NCI-H345 treated with DMSO at 0.1 percent for 48 hours (cell line): ENCODE data around the gene GRIN3A.
"Not testable (repeated sequence)": the region's sequence is repeated elsewhere in the genome, so short reads cannot be mapped to it uniquely, and the experiment has no call there.

Experiments
- DNase-seq: peaks from one replicate; lab custom pipeline; 2025; ENCODE audit not compliant: unreplicated experiment; lab: John Stamatoyannopoulos, UW

GRIN3A gene

DNA sequence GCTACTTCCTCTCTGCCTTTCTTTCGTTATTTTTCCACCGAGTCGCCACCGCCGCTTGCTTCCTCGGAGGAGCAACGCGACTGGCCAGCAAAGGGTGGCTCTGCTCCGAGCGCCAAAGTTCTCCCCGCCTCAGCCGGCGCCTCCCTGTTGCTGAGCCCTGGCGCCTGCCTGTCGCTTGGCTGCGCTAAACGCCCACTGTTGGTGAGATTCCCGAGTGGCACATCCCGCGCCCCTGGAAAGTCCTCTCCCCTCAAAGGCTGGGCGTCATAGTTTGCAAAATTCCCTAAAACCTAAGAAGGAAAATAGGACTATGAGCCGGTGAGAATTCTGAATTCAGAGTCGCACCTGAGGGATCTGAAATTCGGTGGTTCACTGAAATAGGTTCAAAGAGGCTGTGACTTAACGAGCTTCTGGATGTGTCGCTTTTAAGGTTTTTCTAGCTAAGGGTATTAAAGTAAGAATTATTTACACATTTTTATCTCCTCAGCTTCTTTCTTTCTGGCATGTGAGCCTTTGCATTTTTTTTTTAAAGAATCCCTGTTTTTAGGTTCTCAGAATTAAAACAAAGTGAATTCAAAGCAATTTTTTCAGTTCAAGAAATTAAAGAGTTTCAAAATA lies at the start of gene GRIN3A:
Gene GRIN3A (minus strand): TSS at position 82 of the 618 bp plus-strand sequence. CDS start 668 bp downstream, outside the sequence.
- DNase-seq, result peak; percentile 54

DNA sequence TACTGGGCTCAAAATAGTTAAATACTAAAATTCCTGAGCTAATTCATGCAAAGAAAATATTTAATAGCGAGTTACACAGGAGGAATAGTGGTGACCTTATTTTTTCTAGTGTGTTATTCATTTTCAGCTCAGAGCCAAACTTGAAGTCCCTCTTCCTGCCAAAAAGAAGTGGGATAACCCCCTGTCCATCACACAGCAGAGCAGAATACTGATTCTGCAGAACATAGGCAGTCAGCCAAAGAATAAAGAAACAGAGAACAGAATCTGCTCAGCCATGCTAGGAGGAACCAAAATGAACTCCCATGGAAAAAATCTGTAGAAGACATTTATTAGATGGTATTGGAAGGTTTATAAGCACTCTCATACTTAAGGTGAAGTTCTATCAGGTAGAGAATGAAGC lies 49.4 kb upstream of the GRIN3A start:
- no peak for DNase-seq

DNA sequence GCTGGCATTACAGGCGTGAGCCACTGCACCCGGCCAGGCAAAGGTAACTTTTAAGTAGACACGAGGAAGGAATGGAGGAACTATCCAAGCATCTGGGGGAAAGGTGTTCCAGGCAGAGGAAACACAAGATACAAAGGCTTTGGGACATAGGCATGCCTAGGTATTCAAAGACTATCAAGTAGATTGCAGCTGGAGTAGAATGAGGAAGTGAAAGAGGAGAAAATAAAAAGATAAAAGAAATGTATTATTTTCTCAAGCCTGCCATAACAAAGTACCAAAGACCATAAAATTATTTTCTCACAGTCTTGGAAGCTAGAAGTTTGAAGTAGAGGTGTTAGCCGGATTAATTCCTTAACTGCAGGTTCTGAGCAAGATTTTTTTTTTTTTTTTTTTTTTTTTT lies 39.9 kb upstream of the GRIN3A start:
- no peak for DNase-seq

DNA sequence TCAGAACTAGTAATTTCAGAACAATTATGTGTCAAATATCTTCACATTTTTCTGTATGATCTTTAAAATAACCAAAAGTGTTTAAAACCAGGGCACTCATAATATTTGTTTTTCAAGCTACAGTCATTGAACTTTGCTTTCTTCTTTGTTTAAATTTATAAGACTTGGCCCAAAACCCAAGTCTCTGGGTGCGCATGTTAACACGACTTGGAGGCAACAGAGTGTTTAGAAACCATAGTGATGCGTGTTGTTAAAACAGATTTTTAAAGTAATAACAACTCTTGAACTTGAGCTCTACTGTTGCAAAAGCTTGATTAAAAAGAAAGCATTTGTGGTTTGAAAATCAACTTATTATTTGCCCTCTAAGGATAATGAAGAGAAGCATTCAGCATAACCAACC lies 26.0 kb upstream of the GRIN3A start:
- no peak for DNase-seq

DNA sequence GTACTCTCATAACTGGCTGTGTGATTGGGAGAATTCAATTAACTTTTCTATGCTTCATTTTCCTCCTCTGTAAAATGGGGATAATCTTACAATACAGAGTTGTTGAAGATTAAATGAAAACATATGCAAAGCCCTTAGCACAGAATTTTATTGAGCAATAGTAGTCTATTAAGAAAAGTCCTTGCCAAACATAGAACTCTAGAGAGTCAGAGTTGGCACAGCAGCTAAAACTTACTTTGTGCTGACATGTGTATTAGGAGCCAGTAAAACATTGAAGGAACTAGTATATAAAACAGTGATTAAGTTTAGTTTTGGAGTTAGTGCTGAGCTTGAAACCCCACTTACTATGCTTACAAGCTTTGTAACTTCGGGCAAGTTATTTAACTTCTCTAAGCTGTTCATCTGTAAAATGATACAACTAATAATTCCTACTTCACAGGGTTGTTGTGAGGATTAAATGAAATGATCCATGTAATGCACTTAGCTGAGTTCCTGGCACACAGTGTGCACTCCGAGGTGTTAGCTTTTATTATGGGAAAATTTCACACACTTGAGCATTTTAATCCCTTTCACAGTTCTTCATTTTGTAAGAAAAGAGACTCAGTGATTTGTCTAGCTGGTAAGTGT lies 20.0 kb upstream of the GRIN3A start:
- DNase-seq, result no peak

DNA sequence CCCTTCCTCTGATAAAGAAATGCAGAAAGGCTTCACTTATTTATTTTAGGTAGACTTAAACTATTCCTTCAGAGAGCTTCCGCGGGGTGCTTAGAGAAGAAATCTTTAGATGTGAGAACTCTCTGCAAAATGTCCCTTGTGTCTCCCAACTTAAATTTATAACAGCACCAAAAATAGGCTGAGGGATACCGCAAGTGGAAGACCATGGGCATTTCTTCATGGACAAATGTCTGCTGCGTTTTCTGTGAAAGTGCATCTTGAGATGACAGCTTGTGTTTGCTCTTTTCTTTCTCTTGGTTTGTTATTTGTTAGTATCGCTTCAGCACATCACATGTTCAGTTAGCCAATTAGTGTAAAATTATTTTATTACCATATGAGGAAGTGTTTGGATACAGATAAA lies 15.3 kb upstream of the GRIN3A start:
- DNase-seq, result no peak

DNA sequence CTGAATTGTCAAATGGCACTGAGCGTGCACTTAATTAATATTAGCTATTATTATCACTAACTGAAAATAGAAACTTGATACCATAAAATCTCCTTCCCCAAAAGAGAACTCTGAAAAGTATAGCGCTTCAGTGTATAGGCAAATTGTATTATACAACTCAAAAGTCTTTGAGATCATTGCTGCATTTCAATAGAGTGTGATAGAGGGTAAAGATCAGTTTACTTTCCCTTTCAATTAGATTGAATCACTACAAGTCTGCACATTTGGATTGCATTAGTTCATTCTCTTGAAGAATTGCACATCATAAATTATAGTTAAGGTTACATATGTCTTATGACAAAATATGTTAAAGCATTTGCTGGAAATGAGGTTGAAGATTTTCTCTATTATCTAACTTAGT lies 13.4 kb upstream of the GRIN3A start:
- no peak for DNase-seq

DNA sequence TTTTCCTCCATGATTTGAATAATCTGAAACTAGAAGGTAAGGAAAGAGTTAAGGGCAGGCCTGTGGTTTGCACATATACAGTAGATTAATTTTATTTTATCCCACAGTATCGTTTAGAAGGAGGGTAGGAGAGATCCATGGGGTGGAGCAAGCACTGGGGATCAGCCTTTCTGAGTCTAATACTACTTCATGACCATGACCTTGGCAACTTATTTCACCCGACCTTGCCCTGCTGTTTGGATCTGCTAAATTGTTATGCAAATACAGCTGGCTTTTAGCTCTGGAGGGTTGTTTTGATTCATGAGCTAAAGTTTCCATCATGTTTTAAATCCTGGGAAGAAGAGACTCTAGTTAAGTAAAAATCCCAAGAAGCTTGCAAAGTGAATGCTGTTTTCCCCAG lies 864 bp upstream of the GRIN3A start:
- DNase-seq, result no peak

DNA sequence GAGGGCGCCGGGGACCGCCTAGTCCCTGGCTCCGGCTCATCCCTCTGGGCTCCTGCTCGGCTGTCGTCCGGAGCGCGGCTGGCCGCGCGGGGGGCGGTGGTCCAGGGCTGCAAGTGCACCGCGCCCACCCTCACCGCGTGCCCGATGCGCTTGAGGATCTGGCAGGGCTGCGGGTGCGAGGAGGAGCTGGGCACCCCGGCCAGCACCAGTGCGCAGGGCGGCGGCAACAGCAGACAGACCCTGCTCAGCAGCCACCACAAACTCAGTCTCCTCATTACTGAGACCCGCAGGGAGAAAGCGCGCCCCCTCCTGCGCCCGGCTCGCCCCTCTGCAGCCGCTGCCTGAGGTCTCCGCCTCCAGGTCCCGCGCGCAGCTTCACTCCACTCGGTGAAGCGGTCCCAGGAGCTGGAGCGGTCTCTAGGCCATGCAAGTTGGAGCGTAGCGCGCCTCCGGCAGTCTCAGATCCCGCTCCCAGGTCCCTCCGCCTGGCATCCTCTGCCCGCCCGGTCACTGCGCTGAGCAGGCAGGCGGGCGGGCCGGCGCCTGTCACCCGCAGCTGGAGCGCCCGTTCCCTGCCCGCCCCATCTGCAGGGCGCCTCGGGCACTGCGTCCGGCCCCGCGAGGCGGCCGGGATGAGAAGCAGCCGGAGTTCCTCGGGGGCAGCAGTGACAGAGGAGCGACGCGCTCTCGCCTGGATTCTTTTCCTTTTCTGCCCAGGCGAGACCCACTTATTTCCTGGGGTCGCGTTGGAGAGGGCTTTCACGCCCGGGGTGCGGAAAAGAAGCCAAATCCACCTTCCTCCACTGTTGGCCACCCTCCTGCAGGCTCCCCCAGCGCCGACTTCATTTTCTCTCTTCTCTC lies 512 bp downstream of the GRIN3A start:
- peak; percentile 36 for DNase-seq

DNA sequence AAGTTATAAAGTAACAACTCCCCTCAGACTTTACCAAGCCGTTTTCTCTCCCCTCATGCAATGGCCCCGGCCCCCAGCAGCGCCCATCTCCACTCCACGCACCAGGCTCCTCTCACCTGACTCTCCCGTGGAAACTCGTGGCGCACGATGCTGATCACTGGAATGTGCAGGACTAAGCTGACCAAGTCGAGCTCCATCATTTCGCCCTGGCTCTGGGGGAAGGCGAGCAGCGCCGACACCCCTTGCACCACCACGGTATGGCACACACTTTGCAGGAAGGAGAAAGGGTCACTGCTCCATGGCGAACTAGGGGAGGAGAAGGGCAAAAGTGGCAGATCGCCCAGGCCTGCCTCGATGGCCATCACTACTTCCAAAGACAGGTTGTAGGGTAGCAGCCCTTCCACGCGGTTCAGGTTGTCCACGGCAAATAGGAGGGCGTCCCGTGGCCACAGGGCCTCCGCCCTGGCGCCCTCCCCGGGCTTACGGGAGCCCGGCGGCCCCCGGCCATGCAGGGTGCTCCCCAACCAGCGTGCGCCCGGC lies 1.2 kb downstream of the GRIN3A start:
- DNase-seq, result no peak

DNA sequence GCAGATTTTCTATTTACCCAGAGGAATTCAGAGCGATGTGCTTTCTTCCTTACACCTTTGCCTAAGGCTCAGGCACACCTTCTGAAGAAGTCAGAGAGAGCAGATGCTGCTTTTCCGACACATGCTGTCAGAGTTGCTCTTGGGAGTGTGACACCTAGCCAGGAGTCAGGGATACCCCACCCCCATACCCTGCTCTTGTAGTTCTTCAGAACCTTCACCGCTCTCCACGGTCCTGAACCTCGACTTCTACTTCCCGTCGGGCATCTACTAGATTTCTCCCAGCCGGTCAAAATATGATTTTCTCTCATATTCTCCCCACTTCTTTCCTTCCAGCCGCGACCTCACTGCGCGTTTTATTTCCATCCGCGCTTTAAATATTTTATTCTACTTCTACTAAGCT lies 1.7 kb downstream of the GRIN3A start:
- DNase-seq, result no peak

DNA sequence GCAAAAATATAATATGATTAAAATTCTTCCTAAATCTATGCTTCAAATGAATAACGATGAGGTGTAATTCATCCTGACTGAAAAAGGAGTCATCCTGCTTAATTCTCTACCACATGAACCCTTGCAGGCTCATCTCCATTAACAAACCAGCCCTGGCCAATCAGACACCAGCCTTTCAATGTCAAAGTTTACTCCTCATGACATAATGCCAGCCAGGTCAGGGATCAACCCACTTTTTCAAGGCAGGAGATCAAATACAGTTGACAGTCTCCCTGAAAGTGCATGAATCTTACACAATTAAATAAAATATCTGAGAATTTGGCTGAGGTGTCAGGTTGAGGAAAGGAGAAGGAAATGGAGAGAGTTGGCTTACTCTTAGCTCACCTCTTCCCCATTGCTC lies 7.0 kb downstream of the GRIN3A start:
- no peak for DNase-seq

DNA sequence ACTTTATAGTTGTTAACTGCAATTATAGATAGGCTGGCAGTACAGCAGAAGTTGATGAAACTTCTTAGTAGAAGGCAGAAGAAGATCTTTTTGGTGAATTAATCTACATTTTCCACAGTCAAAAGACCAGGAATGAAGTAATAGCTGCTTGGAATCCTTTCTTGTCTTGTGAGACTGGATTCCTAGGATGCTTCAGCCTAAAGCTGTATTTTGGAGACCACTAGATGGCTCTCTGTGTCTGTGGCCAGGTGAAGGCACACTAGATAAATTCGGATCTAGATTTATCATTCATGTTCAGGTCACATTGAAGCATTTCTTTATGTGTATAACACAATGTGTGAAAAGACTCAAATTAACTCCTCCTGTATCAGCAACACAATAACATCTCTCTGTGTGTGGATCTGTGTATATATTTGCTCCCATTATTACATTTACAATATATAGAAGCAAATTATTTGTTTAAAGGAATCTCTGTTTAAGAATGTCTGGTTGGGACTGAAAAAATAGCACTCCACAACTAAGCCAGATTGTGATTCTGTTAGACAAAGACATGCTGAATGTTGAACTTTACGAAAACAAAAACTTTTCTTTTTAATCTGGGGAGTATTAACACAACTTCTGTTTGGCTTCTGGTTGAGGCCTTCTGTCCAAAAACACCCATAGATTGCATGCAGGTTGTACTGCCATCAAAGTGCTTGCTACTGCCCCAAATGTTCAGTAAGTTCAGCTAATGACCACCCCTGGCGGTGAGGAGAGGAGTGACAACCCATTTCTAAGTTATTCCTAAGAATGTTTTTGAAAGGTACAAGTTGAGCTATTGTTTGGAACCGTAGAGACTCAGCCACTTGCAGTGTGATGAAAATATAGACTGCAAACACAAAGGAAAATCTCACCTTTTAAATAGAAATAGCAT lies 10.6 kb downstream of the GRIN3A start:
- peak; percentile 25 for DNase-seq

DNA sequence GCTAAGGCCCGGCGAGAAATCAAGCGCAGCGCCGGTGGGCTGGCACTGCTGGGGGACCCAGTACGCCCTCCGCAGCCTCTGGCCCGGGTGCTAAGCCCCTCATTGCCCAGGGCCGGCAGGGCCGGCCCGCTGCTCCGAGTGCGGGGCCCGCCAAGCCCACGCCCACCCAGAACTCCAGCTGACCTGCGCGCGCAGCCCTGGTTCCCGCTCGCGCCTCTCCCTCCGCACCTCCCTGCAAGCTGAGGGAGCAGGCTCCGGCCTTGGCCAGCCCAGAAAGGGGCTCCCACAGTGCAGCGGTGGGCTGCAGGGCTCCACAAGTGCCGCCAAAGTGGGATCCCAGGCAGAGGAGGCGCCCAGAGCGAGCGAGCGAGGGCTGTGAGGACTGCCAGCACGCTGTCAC lies 14.2 kb downstream of the GRIN3A start:
- not testable (repeated sequence) for DNase-seq

DNA sequence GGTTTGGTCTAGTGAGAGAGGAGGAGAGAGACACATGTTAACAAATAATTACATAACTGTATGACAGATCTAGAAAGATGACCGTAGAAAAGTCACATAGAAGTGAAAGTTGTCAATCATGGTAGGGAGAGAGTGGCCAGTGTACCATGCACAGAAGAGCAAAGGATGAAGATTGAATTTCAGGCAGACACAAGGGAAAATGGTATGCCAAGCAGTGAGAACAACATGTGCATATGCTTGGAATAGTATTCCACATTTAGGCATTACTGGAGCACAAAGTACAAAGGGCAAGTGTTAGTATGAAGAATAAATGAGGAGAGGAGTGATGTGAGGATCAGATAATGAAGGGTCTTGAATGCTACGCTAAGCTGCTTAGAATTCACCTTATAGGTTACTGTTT lies 20.3 kb downstream of the GRIN3A start:
- DNase-seq, result no peak

DNA sequence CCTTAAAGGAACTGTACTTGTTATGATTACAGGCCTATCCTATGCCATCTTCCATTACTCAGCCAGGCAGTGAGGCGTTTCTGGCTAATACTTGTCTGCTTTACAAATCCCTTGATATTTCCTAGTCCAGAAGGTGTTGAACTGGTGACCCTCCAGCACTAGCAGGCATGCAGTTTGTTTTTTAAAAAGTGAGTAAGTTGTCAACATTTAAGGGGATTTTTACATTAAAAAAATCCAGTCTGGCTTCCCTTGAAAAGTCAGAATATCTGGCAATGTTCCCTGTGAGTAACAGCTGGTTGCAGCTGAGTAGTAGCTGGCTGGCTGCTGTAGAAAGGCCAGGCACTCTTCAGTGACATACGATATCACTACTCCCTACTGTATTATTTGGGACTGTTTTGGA lies 21.8 kb downstream of the GRIN3A start:
- no peak for DNase-seq

DNA sequence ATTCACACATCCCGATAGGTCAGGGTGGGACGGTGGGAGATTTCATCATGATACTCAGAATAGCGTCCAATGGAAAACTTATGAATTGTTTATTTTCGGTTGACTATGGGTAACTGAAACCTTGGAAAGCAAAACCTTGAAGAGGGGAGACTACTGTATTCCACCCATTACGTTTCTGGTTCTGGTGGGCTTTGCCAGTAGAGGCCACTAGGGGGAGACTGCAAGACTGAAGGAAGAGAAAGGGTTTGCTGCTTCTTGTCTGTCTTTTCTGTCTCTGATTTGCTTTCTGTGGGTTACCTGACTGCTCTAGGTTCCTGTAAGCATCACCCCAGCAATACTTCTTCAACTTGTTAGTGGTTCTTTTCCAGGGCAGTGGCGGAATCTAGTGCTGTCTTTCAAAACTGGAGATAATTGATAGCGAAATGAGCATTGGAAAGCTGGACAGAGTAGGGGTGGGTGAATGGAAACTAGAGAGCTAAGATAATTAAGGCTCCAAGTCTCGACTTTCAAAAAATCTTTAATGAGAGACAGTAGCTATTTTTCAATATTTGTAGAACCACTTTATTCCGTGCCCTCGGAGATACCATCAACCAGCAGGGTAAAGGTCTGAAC lies 27.0 kb downstream of the GRIN3A start:
- no peak for DNase-seq

DNA sequence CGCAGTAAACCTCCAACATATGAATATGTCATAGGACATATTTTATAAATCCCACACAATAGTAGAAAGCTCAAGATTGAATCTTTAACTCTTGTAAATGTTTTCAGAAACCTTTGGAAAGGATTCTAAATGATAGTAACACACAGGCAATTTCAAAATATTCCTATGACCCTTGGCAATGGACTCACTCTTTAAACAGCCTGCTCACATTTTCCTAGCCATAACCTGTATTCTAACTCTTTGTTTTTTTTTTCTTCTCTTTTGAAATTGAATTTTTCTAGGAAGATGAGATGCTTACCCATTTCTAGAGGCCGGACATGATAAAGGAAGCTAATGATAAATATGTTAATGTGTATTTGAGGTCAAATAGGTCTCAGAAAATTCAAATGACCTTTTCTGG lies 29.6 kb downstream of the GRIN3A start:
- DNase-seq, result no peak

DNA sequence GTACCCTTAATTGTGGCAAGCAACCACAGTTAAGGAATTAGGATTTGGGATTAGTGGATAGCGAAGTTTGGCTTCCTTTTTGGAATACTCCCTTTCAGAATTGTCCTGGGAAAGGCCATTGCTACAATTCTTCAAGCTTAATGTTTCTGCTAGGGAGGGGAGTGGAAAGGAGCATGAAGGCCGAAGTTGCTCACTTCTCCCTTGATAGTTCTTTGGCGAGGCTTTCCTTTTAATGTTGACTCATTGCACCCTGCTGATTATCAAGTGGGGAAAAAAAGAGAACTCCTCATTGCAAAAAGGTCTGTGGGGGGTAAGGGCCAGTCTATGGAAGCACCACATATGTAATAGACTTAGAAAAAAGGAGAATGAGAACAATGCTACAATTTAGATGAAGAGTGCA lies 30.7 kb downstream of the GRIN3A start:
- DNase-seq, result no peak

DNA sequence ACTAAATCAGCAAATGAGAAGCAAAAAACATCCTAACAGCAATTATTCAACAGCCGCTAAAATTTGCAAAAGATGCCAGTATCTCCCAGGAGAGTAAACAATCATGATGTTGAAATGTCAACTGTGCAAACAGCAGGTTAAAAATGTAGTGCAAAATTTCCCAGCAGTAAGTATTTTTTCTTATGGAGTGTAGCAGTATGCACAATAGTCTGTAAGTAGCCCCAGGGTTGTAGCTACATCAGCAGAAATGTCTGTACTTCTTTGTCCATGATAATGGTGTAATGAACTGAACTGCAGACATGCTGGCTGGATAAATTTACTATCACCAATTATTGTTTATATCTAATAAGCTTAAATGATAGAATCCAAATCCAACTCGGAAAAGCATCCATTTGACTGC lies 31.4 kb downstream of the GRIN3A start:
- no peak for DNase-seq
